HG03045 (cell line): ENCODE data around the gene CXCR3.
A peak's percentile ranks its signal among the peaks of the same experiment; 100 is the strongest.

Experiments used
- ATAC-seq: cut with Tn5 transposase; IDR thresholded peaks from one replicate; pipeline ENCODE4 v1.9.1; 2021; ENCODE audit warnings: mild to moderate bottlenecking, moderate library complexity; ENCODE audit not compliant: unreplicated experiment

Gene CXCR3

GRCh38 chrX:71637253-71637618 lies 18.9 kb upstream of the CXCR3 start:
- peak; percentile 44 for ATAC-seq

GRCh38 chrX:71636438-71637252 lies 18.3 kb upstream of the CXCR3 start:
- peak; percentile 41 for ATAC-seq

GRCh38 chrX:71634366-71634765 lies 16.1 kb upstream of the CXCR3 start:
- no peak for ATAC-seq

- ATAC-seq: no peak
These were observed 14.8 kb upstream of the CXCR3 start for GRCh38 chrX:71632923-71633657.

- ATAC-seq: no peak
These were observed 11.2 kb upstream of the CXCR3 start for GRCh38 chrX:71629467-71629866.

- ATAC-seq: no peak
These were observed 9.5 kb upstream of the CXCR3 start for GRCh38 chrX:71627588-71628404.

GRCh38 chrX:71626576-71626975 lies 8.3 kb upstream of the CXCR3 start:
- no peak for ATAC-seq

- no peak for ATAC-seq
These were observed 7.2 kb upstream of the CXCR3 start for GRCh38 chrX:71625471-71625870.

- no peak for ATAC-seq
These were observed 5.4 kb upstream of the CXCR3 start for GRCh38 chrX:71623714-71624113.

GRCh38 chrX:71622576-71623450 lies 4.5 kb upstream of the CXCR3 start:
- peak; percentile 51 for ATAC-seq

GRCh38 chrX:71622032-71622575 lies 3.8 kb upstream of the CXCR3 start:
- no peak for ATAC-seq

GRCh38 chrX:71621603-71622002 lies 3.3 kb upstream of the CXCR3 start:
- ATAC-seq: no peak

GRCh38 chrX:71619986-71620385 lies 1.7 kb upstream of the CXCR3 start:
- no peak for ATAC-seq

- no peak for ATAC-seq
These were observed 882 bp upstream of the CXCR3 start for GRCh38 chrX:71619193-71619592.

- no peak for ATAC-seq
These were observed 476 bp upstream of the CXCR3 start for GRCh38 chrX:71618787-71619186.

GRCh38 chrX:71617742-71618141 lies 569 bp downstream of the CXCR3 start:
- ATAC-seq: no peak

- no peak for ATAC-seq
These were observed 1.4 kb downstream of the CXCR3 start for GRCh38 chrX:71616672-71617529.

GRCh38 chrX:71615954-71616353 lies 2.4 kb downstream of the CXCR3 start:
- ATAC-seq: no peak

- no peak for ATAC-seq
These were observed 3.3 kb downstream of the CXCR3 start for GRCh38 chrX:71615056-71615455.
